HCT116 (cell line): ENCODE data around the gene GRIK4.
"Not testable (repeated sequence)": the region's sequence is repeated elsewhere in the genome, so short reads cannot be mapped to it uniquely, and the experiment has no call there.

Experiments used
- EZH2 ChIP-seq: fragments of 200-600 bp; sonication (generic); IDR thresholded peaks from 2 replicates; pipeline ENCODE4 v1.6.1; 2017; ENCODE audit warnings: antibody characterized with exemption, mixed run types
- EZH2phosphoT487 ChIP-seq: fragments of 200-600 bp; IDR thresholded peaks from 2 replicates; pipeline ENCODE4 v1.6.1; 2018; ENCODE audit warnings: antibody characterized with exemption, borderline replicate concordance
- POLR2A ChIP-seq: IDR thresholded peaks from 2 replicates; pipeline ENCODE4 v1.7.0; 2011; ENCODE audit warnings: borderline replicate concordance; ENCODE audit not compliant: insufficient read depth, insufficient read length; ENCODE audit errors: extremely low read depth
- POLR2AphosphoS5 ChIP-seq: IDR thresholded peaks from 2 replicates; pipeline ENCODE4 v1.6.1; 2011; ENCODE audit warnings: mild to moderate bottlenecking, low read depth, low read length, moderate library complexity
- SP1 ChIP-seq: IDR thresholded peaks from 2 replicates; pipeline ENCODE4 v1.6.1; 2012; ENCODE audit warnings: low read depth
- ZFX ChIP-seq: fragments of 450-650 bp; IDR thresholded peaks from 2 replicates; pipeline ENCODE4 v1.6.1; 2017
- ZNF274 ChIP-seq: fragments of 200-500 bp; sonication (Bioruptor generic); IDR thresholded peaks from 2 replicates; pipeline ENCODE4 v1.6.1; 2014; ENCODE audit warnings: mild to moderate bottlenecking, low read depth, low read length, inconsistent platforms
- TF ChIP-seq, protein P1 (sequence below), 3 experiments: fragments of 200-600 bp in 1 of 3; sonication (generic) in 1 of 3; IDR thresholded peaks in 2 of 3; conservative IDR thresholded peaks in 1 of 3; 2 replicates each; pipeline ENCODE4 v1.5.1; 2012 to 2017; ENCODE audit warnings: low read depth in 2 of 3, low read length in 2 of 3, antibody characterized with exemption in 1 of 3, borderline replicate concordance in 1 of 3, control low read depth in 1 of 3, mild to moderate bottlenecking in 1 of 3, mixed read lengths in 1 of 3, mixed run types in 1 of 3, moderate library complexity in 1 of 3; ENCODE audit not compliant: insufficient read depth in 1 of 3

- TF ChIP-seq, protein P1, sequence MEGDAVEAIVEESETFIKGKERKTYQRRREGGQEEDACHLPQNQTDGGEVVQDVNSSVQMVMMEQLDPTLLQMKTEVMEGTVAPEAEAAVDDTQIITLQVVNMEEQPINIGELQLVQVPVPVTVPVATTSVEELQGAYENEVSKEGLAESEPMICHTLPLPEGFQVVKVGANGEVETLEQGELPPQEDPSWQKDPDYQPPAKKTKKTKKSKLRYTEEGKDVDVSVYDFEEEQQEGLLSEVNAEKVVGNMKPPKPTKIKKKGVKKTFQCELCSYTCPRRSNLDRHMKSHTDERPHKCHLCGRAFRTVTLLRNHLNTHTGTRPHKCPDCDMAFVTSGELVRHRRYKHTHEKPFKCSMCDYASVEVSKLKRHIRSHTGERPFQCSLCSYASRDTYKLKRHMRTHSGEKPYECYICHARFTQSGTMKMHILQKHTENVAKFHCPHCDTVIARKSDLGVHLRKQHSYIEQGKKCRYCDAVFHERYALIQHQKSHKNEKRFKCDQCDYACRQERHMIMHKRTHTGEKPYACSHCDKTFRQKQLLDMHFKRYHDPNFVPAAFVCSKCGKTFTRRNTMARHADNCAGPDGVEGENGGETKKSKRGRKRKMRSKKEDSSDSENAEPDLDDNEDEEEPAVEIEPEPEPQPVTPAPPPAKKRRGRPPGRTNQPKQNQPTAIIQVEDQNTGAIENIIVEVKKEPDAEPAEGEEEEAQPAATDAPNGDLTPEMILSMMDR (IDR thresholded peaks at IDR 0.05 in 2 of 3, conservative IDR thresholded peaks at IDR 0.05 in 1 of 3; ENCODE audit: borderline replicate concordance in 1 of 3, insufficient read depth in 1 of 3, low read depth in 2 of 3, low read length in 2 of 3) = not testable (repeated sequence)
- not testable (repeated sequence) for TF ChIP-seq POLR2A, EZH2, SP1, ZFX, ZNF274, EZH2phosphoT487, POLR2AphosphoS5
Observed at GRCh38 chr11:120503529-120503928, 8.0 kb upstream of the GRIK4 start.
